ENCODE data around the gene PIM1. TPM values are rescaled to one million over a fixed set of nuclear protein-coding genes. Genes with fewer than 3 reads are reported as not detected.

The PIM1 gene
- total RNA-seq, 1 donor from 2014 or later, result 28.3 TPM

GRCh38 chr6:37135835-37136694, 33.9 kb upstream of the PIM1 start:
- intact Hi-C loops (cut with DNase I), result no loop called here
- DNase-seq (no peak), ATAC-seq (ENCODE audit: poor library complexity) (no peak)

DNA sequence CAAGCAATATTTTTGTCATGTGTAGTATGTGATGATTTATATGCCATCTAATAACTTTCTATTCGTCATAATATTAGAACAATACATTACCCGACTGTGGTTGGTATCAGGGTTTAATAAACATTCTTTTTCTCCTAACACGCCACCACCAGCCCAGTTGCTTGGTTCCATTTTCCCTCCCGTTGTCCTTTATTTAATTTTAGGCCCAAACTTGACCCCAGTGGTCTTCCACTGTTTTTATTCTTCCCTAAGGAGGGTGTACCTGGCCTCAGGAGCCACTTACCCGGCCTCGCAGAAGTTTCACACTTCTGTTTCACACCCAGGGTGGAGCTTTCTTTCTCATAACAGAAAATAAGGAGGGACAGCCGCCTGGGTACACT, 33.1 kb upstream of the PIM1 start:
- intact Hi-C loops (cut with DNase I), result no loop called here
- DNase-seq (no peak), ATAC-seq (ENCODE audit: poor library complexity) (no peak)

DNA sequence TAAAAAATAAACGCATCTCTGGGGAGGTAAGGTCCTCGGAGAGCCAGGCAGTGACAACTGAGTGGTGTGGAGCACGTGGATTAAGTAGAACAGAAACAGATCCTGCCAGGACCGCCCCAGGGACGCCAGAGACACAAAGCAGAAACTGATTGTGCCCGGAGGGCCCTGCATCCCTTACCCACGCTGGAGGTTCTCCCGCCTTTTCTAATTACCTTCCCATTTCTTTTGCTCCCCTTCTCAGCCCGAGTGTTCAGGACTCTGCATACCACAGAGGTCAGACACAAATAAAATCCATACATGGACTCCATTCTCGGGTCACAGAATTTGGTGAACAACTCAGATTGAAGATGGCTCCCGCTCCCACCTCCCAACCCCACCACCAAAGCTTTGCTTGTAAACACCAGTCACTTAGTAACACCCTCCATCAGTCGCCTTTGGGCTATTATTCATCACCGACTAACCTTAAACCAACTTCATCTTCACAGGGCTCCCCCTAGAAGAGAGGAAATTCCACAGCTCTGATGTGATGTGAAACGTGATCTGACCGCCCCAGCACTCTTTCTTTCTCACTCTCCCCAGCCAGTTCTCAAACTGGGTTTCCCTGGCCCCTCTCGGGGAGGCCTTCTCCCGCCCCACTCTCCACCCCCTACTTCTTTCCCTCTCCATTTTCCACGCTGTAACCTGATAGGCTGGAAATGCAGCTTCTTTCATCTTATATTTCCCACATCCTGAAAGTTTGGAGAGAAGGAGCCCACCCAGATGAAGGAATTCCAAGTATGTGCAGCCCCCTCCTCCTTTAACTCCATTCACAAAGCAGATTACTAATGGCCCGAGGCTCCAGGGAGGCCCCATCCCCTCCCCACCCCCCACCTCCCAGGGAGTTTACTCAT, 32.5 kb upstream of the PIM1 start:
- intact Hi-C loops (cut with DNase I), result no loop called here
- ATAC-seq (ENCODE audit: poor library complexity), result peak; percentile 34
- DNase-seq, result no peak

GRCh38 chr6:37138856-37139229, 31.1 kb upstream of the PIM1 start:
- intact Hi-C loops (cut with DNase I), result no loop called here
- DNase-seq (no peak), ATAC-seq (ENCODE audit: poor library complexity) (no peak)

DNA sequence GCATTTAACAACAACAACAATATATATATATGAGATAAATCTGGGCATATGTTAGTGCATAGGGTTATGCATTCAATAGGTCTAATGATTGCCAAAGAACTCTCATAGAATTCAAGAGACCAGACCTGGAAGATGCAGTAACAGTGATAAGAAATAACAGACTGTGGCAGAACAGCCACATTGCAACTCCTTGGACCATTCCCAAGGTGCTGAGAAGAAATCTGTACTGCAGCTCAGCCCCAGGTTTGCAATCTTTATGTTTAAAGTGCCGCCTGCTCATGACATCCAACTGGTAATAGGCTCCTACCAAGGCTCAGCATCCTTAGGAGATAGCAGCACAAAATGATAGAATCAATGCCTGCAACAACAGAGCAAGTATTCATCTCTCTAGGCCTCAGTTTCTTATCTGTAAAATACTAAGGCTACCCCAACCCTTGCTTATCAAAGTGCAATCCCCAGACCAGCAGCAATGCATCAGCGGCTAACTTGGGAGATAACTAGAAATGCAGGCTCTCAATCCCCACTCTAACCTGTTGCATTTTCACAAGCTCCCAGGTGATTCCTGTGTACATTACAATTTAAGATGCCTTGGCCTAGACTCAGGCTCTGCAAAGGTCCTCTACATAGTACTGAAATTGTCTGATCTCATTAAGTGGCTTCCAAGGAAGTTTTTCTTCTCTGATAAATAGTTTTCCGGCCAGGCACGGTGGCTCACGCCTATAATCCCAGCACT, 30.6 kb upstream of the PIM1 start:
- intact Hi-C loops (cut with DNase I), result no loop called here
- no peak for ATAC-seq (ENCODE audit: poor library complexity)
- no peak for DNase-seq

GRCh38 chr6:37140145-37140544, 29.8 kb upstream of the PIM1 start:
- intact Hi-C loops (cut with DNase I), result no loop called here
- DNase-seq (no peak), ATAC-seq (ENCODE audit: poor library complexity) (no peak)

DNA sequence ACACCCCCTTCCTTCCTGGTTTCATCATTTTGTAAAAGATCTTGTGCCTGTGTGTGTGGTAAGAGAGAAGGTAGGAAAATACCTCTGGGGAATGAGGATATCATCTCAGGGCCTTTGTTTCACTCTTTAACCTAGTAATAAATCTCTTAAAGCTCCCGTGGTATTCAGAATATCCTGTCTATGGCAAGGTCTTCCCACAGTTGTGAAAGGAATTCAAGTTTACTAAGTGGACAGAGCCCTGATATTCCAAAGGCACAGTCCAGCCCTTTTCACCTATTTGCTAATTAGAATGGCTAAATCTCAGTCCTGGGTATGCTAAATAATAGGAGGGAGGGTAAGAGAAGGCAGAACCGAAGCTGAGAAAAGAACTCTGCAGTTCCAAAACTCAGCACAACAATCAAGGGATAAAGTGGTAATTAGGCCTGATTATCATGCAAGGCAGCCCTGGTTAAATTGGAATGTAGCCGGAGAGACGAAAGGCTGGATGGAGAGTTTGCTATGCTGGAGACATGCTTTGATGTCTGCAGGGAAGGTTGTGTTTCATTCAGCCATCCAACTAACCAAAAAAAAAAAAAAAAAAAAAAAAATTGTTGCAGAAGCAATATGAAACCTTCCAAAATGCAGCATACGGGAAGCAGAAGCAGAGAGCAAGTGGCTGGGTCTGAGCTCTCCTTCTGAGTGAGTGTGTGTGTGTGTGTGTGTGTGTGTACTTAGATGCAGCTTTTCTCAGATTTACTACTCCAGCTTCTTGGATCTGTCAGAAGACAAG, 28.5 kb upstream of the PIM1 start:
- intact Hi-C loops (cut with DNase I), result no loop called here
- no peak for DNase-seq
- ATAC-seq (ENCODE audit: poor library complexity), result no peak

- intact Hi-C loops (cut with DNase I), result no loop called here
- DNase-seq (no peak), ATAC-seq (ENCODE audit: poor library complexity) (no peak)
These were observed 27.8 kb upstream of the PIM1 start for GRCh38 chr6:37142050-37142614.

- no peak for ATAC-seq (ENCODE audit: poor library complexity)
- intact Hi-C loops (cut with DNase I), result no loop called here
- DNase-seq, result no peak
These were observed 26.4 kb upstream of the PIM1 start for GRCh38 chr6:37143585-37143984.

DNA sequence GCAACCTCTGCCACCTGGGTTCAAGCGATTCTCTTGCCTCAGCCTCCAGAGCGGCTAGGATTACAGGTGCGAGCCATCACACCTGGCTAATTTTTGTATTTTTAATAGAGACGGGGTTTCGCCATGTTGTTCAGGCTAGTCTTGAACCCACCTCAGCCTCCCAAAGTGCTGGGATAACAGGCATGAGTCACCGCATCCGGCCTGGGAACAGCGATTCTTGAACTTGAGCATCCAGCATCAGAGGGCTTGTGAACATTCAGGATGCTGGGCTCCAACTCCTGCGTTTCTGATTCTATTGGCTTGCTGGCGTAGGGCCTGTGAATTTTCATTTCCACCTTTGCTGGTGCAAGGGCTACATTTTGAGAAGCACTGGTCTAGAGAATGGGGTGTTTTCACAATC, 24.5 kb upstream of the PIM1 start:
- ATAC-seq (ENCODE audit: poor library complexity) (no peak), DNase-seq (no peak)
- intact Hi-C loops (cut with DNase I), result no loop called here

DNA sequence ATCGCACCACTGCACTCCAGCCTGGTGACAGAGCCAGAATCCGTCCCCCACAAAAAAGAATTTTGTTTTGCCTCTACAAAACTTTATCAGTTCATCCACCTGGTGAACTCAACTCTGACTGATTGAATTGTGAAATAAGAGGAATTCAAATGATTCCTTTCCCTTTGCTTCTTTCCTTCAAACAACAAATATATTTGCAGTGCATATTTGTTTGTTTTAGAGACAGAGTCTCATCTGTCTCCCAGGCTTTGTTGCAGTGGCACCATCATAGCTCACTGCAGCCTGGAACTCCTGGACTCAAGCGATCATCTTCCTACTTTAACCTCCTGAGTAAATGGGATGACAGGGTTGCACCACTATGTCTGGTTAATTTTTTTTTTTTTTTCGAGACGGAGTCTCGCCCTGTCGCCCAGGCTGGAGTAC, 23.2 kb upstream of the PIM1 start:
- DNase-seq (no peak), ATAC-seq (ENCODE audit: poor library complexity) (no peak)
- intact Hi-C loops (cut with DNase I), result no loop called here

DNA sequence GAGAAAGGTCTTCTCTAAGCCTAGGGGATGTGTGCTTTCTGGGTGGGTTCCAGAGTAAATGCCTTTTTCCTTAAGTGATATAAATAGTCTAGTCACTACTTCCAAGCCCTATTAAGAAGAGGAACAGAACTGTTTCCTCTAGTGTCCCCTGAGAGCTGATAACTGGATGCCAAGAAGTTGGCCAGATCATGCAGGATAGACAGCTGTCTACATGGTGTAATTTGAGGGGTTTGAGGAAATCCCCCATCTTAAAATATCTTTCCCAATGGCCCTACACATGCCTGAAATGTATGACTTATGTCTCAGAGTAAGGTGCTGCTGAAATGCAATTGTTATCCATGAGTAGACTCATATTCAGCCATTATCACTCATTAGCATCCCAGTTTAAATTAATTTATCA, 20.2 kb upstream of the PIM1 start:
- intact Hi-C loops (cut with DNase I), result no loop called here
- DNase-seq (no peak), ATAC-seq (ENCODE audit: poor library complexity) (no peak)

- ATAC-seq (ENCODE audit: poor library complexity), result no peak
- intact Hi-C loops (cut with DNase I), result no loop called here
- DNase-seq, result no peak
These were observed 19.6 kb upstream of the PIM1 start for GRCh38 chr6:37150314-37150713.

DNA sequence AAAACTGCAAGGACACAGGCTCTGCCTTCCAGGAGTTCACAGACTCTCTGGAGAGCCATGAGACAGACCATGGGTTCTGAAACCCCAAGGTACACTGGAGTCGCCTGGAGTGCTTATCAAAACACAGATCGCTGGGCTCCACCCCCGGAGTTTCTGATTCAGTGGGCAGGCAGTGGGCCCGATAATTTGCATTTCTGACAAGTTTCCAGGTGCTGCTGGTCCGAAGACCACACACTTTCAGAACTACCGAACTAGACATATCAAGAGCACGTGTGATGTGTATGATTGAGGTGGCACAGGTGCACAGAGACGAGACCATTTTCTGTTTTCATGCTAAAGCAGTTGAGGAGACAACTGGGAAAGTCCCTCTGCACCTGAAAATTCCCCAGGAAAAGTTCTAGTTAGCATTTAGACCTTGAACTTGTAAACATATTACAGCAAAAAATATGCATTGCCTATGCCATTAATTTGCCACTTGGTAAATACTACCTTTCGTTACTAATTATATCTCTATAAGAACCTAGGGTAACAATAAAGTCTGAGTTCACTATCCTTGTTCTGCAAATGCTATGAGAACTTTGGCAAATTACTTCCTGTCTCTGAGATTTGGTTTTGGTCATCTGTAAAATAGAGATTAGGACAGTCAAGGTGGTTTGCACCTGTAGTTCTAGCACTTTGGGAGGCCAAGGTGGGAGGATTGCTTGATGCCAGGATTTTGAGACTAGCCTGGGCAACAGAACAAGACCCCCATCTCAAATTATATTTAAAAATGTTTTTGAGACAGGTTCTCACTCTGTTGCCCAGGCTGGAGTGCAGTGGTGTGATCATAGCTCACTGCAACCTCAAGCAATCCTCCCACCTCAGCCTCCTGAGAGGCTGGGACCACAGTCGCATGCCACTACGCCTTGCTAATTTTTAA, 14.3 kb upstream of the PIM1 start:
- DNase-seq (no peak), ATAC-seq (ENCODE audit: poor library complexity) (no peak)
- intact Hi-C loops (cut with DNase I), result no loop called here

DNA sequence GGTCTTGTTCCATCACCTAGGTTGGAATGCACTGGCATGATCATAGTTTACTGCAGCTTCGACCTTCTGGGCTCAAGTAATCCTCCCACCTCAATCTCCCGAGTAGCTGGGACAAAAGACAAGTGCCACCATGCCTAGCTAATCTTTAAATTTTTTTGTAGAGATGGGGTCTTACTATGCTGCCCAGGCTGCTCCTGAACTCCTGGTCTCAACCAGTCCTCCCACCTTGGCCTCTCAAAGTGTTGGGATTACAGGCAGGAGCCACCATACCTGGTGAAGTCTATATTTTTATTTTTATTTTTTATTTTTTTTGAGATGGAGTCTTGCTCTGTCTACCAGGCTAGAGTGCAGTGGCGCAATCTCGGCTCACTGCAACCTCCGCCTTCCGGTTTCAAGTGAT, 11.4 kb upstream of the PIM1 start:
- DNase-seq (no peak), ATAC-seq (ENCODE audit: poor library complexity) (no peak)
- intact Hi-C loops (cut with DNase I), result no loop called here

DNA sequence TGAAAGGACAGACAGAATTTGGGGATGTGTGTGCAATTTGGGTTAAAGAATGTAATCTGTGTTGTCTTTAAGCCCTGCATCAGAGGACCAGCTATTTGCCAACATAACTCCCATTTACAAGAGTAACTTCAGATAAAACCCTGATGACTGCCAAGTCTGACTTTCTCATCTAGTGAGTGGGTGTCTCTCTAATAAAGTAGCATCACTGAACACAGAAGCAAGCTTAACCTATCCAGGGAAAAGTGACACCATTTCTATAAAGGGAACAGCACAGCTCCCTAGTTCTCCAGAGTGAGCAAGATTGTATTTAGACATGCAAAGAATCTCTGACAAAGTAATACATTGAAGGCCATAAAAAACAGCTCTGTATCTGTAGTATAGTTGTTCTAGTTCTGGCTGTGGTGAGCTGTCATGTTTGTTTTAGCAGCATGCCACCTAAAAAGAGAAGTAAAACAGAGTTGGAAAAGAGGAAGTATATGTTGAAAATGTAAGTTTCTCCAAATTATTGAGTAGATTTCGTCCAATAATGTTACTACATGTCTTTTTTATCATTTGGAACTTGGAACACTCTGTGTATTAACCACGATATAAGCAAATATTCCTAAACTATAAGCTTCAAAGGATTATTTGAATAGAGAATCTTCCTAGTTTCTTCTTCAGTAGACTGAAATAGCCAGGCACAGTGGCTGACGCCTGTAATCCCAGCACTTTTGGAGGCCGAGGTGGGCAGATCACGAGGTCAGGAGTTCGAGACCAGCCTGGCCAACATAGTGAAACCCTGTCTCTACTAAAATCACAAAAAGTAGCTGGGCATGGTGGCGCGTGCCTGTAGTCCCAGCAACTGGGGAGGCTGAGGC, 8.8 kb upstream of the PIM1 start:
- DNase-seq, result no peak
- no peak for ATAC-seq (ENCODE audit: poor library complexity)
- intact Hi-C loops (cut with DNase I), result no loop called here

- no peak for ATAC-seq (ENCODE audit: poor library complexity)
- intact Hi-C loops (cut with DNase I), result no loop called here
- no peak for DNase-seq
These were observed 7.2 kb upstream of the PIM1 start for GRCh38 chr6:37162740-37163139.
